Liver (tissue), 9 donors: ENCODE data around the gene SLC1A5. TPM values are rescaled to one million over a fixed set of nuclear protein-coding genes. Genes with fewer than 3 reads are reported as not detected.

ENCODE experiments used
- DNase-seq: peaks from one replicate; pipeline ENCODE4 v3.0.0-alpha.2; 2017; ENCODE audit warnings: low spot score
- H3K27ac ChIP-seq, 2 donors: one replicate each; pipeline ENCODE4 v1.7.0; 2013; ENCODE audit warnings: inconsistent platforms in 2 of 2, low read length in 2 of 2, control low read depth in 1 of 2, low read depth in 1 of 2, mild to moderate bottlenecking in 1 of 2
- H3K27me3 ChIP-seq, 4 donors: one replicate each; pipeline versions ENCODE4 v1.6.1 to v1.7.0; 2013; ENCODE audit warnings: low read length in 3 of 4, inconsistent platforms in 1 of 4, mild to moderate bottlenecking in 1 of 4, moderate library complexity in 1 of 4; ENCODE audit not compliant: control insufficient read depth in 4 of 4, insufficient read depth in 4 of 4
- H3K36me3 ChIP-seq, 4 donors: one replicate each; pipeline versions ENCODE4 v1.6.1 to v1.7.0; 2013; ENCODE audit warnings: low read length in 3 of 4, mild to moderate bottlenecking in 3 of 4, low read depth in 1 of 4, moderate library complexity in 1 of 4; ENCODE audit not compliant: control insufficient read depth in 4 of 4, insufficient read depth in 3 of 4
- H3K4me1 ChIP-seq, 4 donors: one replicate each; pipeline versions ENCODE4 v1.6.1 to v1.7.0; 2013; ENCODE audit warnings: low read length in 3 of 4, mild to moderate bottlenecking in 3 of 4, moderate library complexity in 1 of 4; ENCODE audit not compliant: control insufficient read depth in 4 of 4, insufficient read depth in 4 of 4
- H3K4me3 ChIP-seq, 3 donors: one replicate each; pipeline versions ENCODE4 v1.6.1 to v1.7.0; 2013; ENCODE audit warnings: low read length in 3 of 3, control low read depth in 1 of 3, low read depth in 1 of 3, mild to moderate bottlenecking in 1 of 3
- H3K9ac ChIP-seq, 2 donors: one replicate each; pipeline ENCODE4 v1.7.0; 2013; ENCODE audit warnings: low read length in 2 of 2, mild to moderate bottlenecking in 2 of 2, moderate library complexity in 2 of 2, control low read depth in 1 of 2, low read depth in 1 of 2
- H3K9me3 ChIP-seq, 4 donors: one replicate each; pipeline versions ENCODE4 v1.6.1 to v1.7.0; 2013; ENCODE audit warnings: low read length in 3 of 4; ENCODE audit not compliant: control insufficient read depth in 4 of 4
- EGR1 ChIP-seq, 2 donors: IDR thresholded peaks; 2 replicates each; pipeline ENCODE4 v1.6.1; 2016 to 2018; ENCODE audit warnings: antibody characterized with exemption in 2 of 2, low read depth in 2 of 2
- FOXA1 ChIP-seq: IDR thresholded peaks from 2 replicates; pipeline ENCODE4 v1.6.1; 2016; ENCODE audit warnings: antibody characterized with exemption
- GABPA ChIP-seq, 2 donors: IDR thresholded peaks in 1 of 2; conservative IDR thresholded peaks in 1 of 2; 2 replicates each; pipeline ENCODE4 v1.6.1; 2016; ENCODE audit warnings: antibody characterized with exemption in 2 of 2, mild to moderate bottlenecking in 1 of 2, moderate library complexity in 1 of 2
- HNF4A ChIP-seq, 2 donors: conservative IDR thresholded peaks; 2 replicates each; pipeline ENCODE4 v1.6.1; 2016; ENCODE audit warnings: antibody characterized with exemption in 2 of 2, mild to moderate bottlenecking in 2 of 2
- HNF4G ChIP-seq: IDR thresholded peaks from 2 replicates; pipeline ENCODE4 v1.6.1; 2016; ENCODE audit warnings: antibody characterized with exemption
- JUND ChIP-seq, 2 donors: IDR thresholded peaks; 2 replicates each; pipeline ENCODE4 v1.6.1; 2016; ENCODE audit warnings: antibody characterized with exemption in 2 of 2
- NR2F2 ChIP-seq: IDR thresholded peaks from 2 replicates; pipeline ENCODE4 v1.6.1; 2016; ENCODE audit warnings: antibody characterized with exemption
- RAD21 ChIP-seq, 2 donors: IDR thresholded peaks; 2 replicates each; pipeline ENCODE4 v1.6.1; 2016; ENCODE audit warnings: antibody characterized with exemption in 2 of 2, mild to moderate bottlenecking in 2 of 2
- RXRA ChIP-seq, 2 donors: IDR thresholded peaks; 2 replicates each; pipeline ENCODE4 v1.6.1; 2017 to 2018; ENCODE audit warnings: antibody characterized with exemption in 2 of 2, mild to moderate bottlenecking in 1 of 2
- SP1 ChIP-seq: IDR thresholded peaks from 2 replicates; pipeline ENCODE4 v1.6.1; 2018; ENCODE audit warnings: antibody characterized with exemption, mild to moderate bottlenecking
- TAF1 ChIP-seq: conservative IDR thresholded peaks from 2 replicates; pipeline ENCODE4 v1.6.1; 2016; ENCODE audit warnings: antibody characterized with exemption, mild to moderate bottlenecking
- YY1 ChIP-seq: IDR thresholded peaks from 2 replicates; pipeline ENCODE4 v1.6.1; 2016; ENCODE audit warnings: antibody characterized with exemption, mild to moderate bottlenecking
- ZBTB33 ChIP-seq: IDR thresholded peaks from 2 replicates; pipeline ENCODE4 v1.6.1; 2016; ENCODE audit warnings: antibody characterized with exemption
- WGBS: extraction: QIAGEN DNeasy Blood & Tissue Kit; methylation state at CpG from one replicate; pipeline ENCODE4 v1.1.7; 2013; 5-methylcytosine and 5-hydroxymethylcytosine counted together
- polyA plus RNA-seq, 2 donors: library from polyadenylated mRNA; stranded (reverse) in 1 of 2; unstranded in 1 of 2; fragments of 200-250 nt in 1 of 2; fragments of >200 nt in 1 of 2; fragmentation: Nextera tagmentation in 1 of 2; extraction: Ambion mirVana in 1 of 2; gene quantifications; one replicate each; pipeline versions ENCODE4 v1.2.1 to v1.2.3, GENCODE V29; 2013 to 2015
- total RNA-seq, 2 donors: library from RNA; depleted of rRNA; stranded (reverse); fragments of >200 nt; gene quantifications; one replicate each; pipeline ENCODE4 v1.2.3, GENCODE V29; 2014
- TF ChIP-seq, protein P1 (sequence below): IDR thresholded peaks from 2 replicates; pipeline ENCODE4 v1.6.1; 2016; ENCODE audit warnings: antibody characterized with exemption
- TF ChIP-seq, protein P2 (sequence below): fragments of 150-350 bp; IDR thresholded peaks from 2 replicates; pipeline ENCODE4 v1.5.1; 2017; ENCODE audit warnings: improper control_type of control experiment, low read depth, low read length; ENCODE audit not compliant: missing input control
- TF ChIP-seq, protein P3 (sequence below): IDR thresholded peaks from 2 replicates; pipeline ENCODE4 v1.6.1; 2016; ENCODE audit warnings: antibody characterized with exemption
- donor health status: healthy.
- donor health status: healthy.
- donor health status: healthy.
- donor health status: healthy.
- donor health status: healthy.

SLC1A5 gene
- total and polyA plus RNA-seq, 4 donors: 1.5 to 90.8 (median 6.1) TPM

GRCh38 chr19:46739290-46739771 is 49.1 kb downstream of the SLC1A5 start (continued):
- peak in 1 of 2 donors; percentile 9 for TF ChIP-seq RXRA (IDR thresholded peaks at IDR 0.05)

DNA sequence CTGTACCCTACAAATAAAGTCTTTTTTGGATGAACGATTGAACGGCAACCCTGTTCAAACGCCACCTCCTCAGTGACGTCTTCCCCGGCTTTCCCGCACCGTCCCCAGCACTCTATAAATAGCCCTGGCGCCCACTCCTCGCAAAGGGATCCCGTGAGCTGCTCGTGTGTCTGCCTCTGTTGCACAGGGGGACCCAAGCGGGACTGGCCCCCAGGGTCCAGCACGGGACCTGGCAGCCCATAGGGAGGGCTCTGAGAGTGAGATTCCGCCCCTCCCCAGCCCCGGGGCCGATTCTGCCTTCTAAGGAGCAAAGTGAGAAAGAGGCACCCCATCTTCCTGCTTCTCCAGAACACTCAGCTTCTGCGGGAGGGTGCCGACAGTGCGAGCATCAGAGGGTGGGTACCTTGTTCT is 50.6 kb downstream of the SLC1A5 start:
- WGBS: 89% methylated on average over 19 of the region's 19 CpGs
- Histone ChIP-seq H3K27me3 (no peaks in the 10 kb centered on the region), H3K4me3 (no peak overlapping the region), H3K27ac (no peak overlapping the region), H3K4me1 (peaks cover 2 to 38% (median 20%) of the 10 kb centered on the region in 4 donors), H3K36me3 (peaks cover 2 to 13% (median 11%) of the 10 kb centered on the region in 4 donors), H3K9ac (no peak overlapping the region), H3K9me3 (no peaks in the 10 kb centered on the region)
- TF ChIP-seq ZBTB33: no peak
- TF ChIP-seq HNF4A (conservative IDR thresholded peaks at IDR 0.05): no peak
- no peak for TF ChIP-seq EGR1 (IDR thresholded peaks at IDR 0.05; ENCODE audit: low read depth in 2 of 2)
- no peak for TF ChIP-seq GABPA (IDR thresholded peaks at IDR 0.05 in 1 of 2, conservative IDR thresholded peaks at IDR 0.05 in 1 of 2)
- no peak for TF ChIP-seq HNF4G
- no peak for TF ChIP-seq JUND (IDR thresholded peaks at IDR 0.05)
- TF ChIP-seq, protein P1, sequence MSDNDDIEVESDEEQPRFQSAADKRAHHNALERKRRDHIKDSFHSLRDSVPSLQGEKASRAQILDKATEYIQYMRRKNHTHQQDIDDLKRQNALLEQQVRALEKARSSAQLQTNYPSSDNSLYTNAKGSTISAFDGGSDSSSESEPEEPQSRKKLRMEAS: no peak
- TF ChIP-seq, protein P2, sequence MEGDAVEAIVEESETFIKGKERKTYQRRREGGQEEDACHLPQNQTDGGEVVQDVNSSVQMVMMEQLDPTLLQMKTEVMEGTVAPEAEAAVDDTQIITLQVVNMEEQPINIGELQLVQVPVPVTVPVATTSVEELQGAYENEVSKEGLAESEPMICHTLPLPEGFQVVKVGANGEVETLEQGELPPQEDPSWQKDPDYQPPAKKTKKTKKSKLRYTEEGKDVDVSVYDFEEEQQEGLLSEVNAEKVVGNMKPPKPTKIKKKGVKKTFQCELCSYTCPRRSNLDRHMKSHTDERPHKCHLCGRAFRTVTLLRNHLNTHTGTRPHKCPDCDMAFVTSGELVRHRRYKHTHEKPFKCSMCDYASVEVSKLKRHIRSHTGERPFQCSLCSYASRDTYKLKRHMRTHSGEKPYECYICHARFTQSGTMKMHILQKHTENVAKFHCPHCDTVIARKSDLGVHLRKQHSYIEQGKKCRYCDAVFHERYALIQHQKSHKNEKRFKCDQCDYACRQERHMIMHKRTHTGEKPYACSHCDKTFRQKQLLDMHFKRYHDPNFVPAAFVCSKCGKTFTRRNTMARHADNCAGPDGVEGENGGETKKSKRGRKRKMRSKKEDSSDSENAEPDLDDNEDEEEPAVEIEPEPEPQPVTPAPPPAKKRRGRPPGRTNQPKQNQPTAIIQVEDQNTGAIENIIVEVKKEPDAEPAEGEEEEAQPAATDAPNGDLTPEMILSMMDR: no peak
- TF ChIP-seq RXRA (IDR thresholded peaks at IDR 0.05): no peak
- TF ChIP-seq, protein P3, sequence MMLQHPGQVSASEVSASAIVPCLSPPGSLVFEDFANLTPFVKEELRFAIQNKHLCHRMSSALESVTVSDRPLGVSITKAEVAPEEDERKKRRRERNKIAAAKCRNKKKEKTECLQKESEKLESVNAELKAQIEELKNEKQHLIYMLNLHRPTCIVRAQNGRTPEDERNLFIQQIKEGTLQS: no peak
- no peak for TF ChIP-seq YY1
- no peak for TF ChIP-seq SP1
- no peak for TF ChIP-seq RAD21 (IDR thresholded peaks at IDR 0.05)
- no peak for TF ChIP-seq NR2F2
- no peak for TF ChIP-seq FOXA1
- DNase-seq: no peak

DNA sequence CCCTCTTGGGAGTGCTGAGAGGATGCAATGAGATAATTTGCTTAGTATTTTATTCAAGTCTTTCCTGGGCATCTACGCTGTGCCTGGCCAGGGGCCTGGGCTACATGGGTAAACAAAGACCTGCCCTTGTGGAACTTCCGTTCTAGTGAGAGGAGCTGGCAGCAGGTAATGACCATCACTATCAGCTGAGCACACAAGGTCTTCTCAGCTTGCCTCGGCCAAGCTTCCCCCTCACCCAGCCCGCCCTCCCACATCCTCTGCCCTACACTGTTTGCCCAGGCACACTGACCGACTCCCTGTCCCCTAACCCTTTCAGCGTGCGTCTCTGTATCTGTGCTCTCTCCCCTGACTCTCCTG is 51.1 kb downstream of the SLC1A5 start:
- TF ChIP-seq SP1: no peak
- TF ChIP-seq, protein P1: no peak
- no peak for TF ChIP-seq ZBTB33
- TF ChIP-seq, protein P3: no peak
- no peak for TF ChIP-seq GABPA (IDR thresholded peaks at IDR 0.05 in 1 of 2, conservative IDR thresholded peaks at IDR 0.05 in 1 of 2)
- TF ChIP-seq RXRA (IDR thresholded peaks at IDR 0.05): no peak
- TF ChIP-seq HNF4A (conservative IDR thresholded peaks at IDR 0.05): no peak
- TF ChIP-seq EGR1 (IDR thresholded peaks at IDR 0.05; ENCODE audit: low read depth in 2 of 2): no peak
- TF ChIP-seq HNF4G: no peak
- no peak for TF ChIP-seq YY1
- TF ChIP-seq, protein P2: no peak
- TF ChIP-seq NR2F2: no peak
- no peak for TF ChIP-seq TAF1
- TF ChIP-seq RAD21 (IDR thresholded peaks at IDR 0.05): no peak
- TF ChIP-seq FOXA1: no peak

More for the DNA sequence above, 51.1 kb downstream of the SLC1A5 start:
- Histone ChIP-seq H3K4me1 (peaks cover 0 to 37% (median 21%) of the 10 kb centered on the region in 4 donors), H3K9ac (no peak overlapping the region), H3K9me3 (no peaks in the 10 kb centered on the region), H3K27me3 (no peaks in the 10 kb centered on the region), H3K36me3 (peaks cover 2 to 17% (median 15%) of the 10 kb centered on the region in 4 donors), H3K4me3 (no peak overlapping the region), H3K27ac (no peak overlapping the region)
- WGBS: 48% methylated on average over 7 of the region's 7 CpGs
- no peak for DNase-seq
